Spinal cord (tissue), 10 donors: ENCODE results near the gene MCAM. TPM values are rescaled to one million over a fixed set of nuclear protein-coding genes. Genes with fewer than 3 reads are reported as not detected.

Source experiments
- DNase-seq, 6 donors: peaks; one replicate each; pipeline versions ENCODE4 v3.0.0 to v3.0.0-alpha.2; 2013 to 2015; ENCODE audit warnings: low spot score in 6 of 6, low read depth in 4 of 6
- H3K27ac ChIP-seq: one replicate; pipeline ENCODE4 v1.5.1; 2013; ENCODE audit warnings: low read depth, low read length, control low read depth
- H3K27me3 ChIP-seq: one replicate; pipeline ENCODE4 v1.6.1; 2013; ENCODE audit warnings: low read length; ENCODE audit not compliant: control insufficient read depth, insufficient read depth
- H3K36me3 ChIP-seq: one replicate; pipeline ENCODE4 v1.6.1; 2013; ENCODE audit warnings: low read length; ENCODE audit not compliant: control insufficient read depth, insufficient read depth
- H3K4me1 ChIP-seq: one replicate; pipeline ENCODE4 v1.6.1; 2013; ENCODE audit warnings: low read length; ENCODE audit not compliant: control insufficient read depth, insufficient read depth
- H3K4me3 ChIP-seq: one replicate; pipeline ENCODE4 v1.5.1; 2013; ENCODE audit warnings: low read depth, low read length, control low read depth
- H3K9me3 ChIP-seq: one replicate; pipeline ENCODE4 v1.6.1; 2013; ENCODE audit warnings: low read length; ENCODE audit not compliant: control insufficient read depth, insufficient read depth
- WGBS: methylation state at CpG from one replicate; pipeline ENCODE4 v1.1.5; 2013; ENCODE audit warnings: missing lambda C conversion rate; ENCODE audit not compliant: insufficient coverage; 5-methylcytosine and 5-hydroxymethylcytosine counted together
- polyA plus RNA-seq, 2 donors: library from polyadenylated mRNA; unstranded; fragments of 120-200 nt; gene quantifications; one replicate each; pipeline ENCODE4 v1.2.1, GENCODE V29; 2013; ENCODE audit not compliant: insufficient read length in 2 of 2
- total RNA-seq, 2 donors: library from RNA; depleted of rRNA in 1 of 2; stranded (reverse); fragments of 120-200 nt in 1 of 2; fragments of >200 nt in 1 of 2; gene quantifications; one replicate each; pipeline versions ENCODE4 v1.2.3 to v1.2.4, GENCODE V29; 2013 to 2014
- donor health status: healthy.

Gene MCAM
- total and polyA plus RNA-seq, 4 donors = 79.6 to 108 (median 103) TPM

GRCh38 chr11:119319700-119320239 is 2.8 kb upstream of the MCAM start:
- Histone ChIP-seq H3K9me3 (no peaks in the 10 kb centered on the region), H3K4me3 (no peak overlapping the region), H3K27me3 (peaks cover 20% of the 10 kb centered on the region), H3K27ac (peak overlapping the region; percentile 93), H3K4me1 (peaks cover 75% of the 10 kb centered on the region), H3K36me3 (peaks cover 4% of the 10 kb centered on the region)
- 59% methylated on average over 10 of the region's 11 CpGs for WGBS
- no peak for DNase-seq

GRCh38 chr11:119319136-119319699 is 2.3 kb upstream of the MCAM start:
- Histone ChIP-seq H3K27ac (peak overlapping the region; percentile 93), H3K4me3 (no peak overlapping the region), H3K4me1 (peaks cover 81% of the 10 kb centered on the region), H3K36me3 (peaks cover 9% of the 10 kb centered on the region), H3K27me3 (peaks cover 21% of the 10 kb centered on the region), H3K9me3 (no peaks in the 10 kb centered on the region)
- 81% methylated on average over 8 of the region's 8 CpGs for WGBS
- no peak for DNase-seq

GRCh38 chr11:119318240-119319135 is 1.6 kb upstream of the MCAM start:
- peak in 2 of 6 donors; percentile 64 to 67 for DNase-seq
- peaks cover 9% of the 10 kb centered on the region for H3K36me3 ChIP-seq
- H3K9me3 ChIP-seq = no peaks in the 10 kb centered on the region
- peak overlapping the region; percentile 93 for H3K27ac ChIP-seq
- WGBS = 50% methylated on average over 17 of the region's 22 CpGs
- H3K27me3 ChIP-seq = peaks cover 21% of the 10 kb centered on the region
- H3K4me3 ChIP-seq = no peak overlapping the region
- H3K4me1 ChIP-seq = peaks cover 84% of the 10 kb centered on the region

- Histone ChIP-seq H3K9me3 (no peaks in the 10 kb centered on the region), H3K27me3 (peaks cover 21% of the 10 kb centered on the region), H3K4me3 (peak overlapping the region; percentile 55), H3K36me3 (peaks cover 12% of the 10 kb centered on the region), H3K27ac (peak overlapping the region; percentile 93), H3K4me1 (peaks cover 80% of the 10 kb centered on the region)
- 42% methylated on average over 10 of the region's 14 CpGs for WGBS
- no peak for DNase-seq
Measured at GRCh38 chr11:119317592-119318239, 786 bp upstream of the MCAM start.

DNA sequence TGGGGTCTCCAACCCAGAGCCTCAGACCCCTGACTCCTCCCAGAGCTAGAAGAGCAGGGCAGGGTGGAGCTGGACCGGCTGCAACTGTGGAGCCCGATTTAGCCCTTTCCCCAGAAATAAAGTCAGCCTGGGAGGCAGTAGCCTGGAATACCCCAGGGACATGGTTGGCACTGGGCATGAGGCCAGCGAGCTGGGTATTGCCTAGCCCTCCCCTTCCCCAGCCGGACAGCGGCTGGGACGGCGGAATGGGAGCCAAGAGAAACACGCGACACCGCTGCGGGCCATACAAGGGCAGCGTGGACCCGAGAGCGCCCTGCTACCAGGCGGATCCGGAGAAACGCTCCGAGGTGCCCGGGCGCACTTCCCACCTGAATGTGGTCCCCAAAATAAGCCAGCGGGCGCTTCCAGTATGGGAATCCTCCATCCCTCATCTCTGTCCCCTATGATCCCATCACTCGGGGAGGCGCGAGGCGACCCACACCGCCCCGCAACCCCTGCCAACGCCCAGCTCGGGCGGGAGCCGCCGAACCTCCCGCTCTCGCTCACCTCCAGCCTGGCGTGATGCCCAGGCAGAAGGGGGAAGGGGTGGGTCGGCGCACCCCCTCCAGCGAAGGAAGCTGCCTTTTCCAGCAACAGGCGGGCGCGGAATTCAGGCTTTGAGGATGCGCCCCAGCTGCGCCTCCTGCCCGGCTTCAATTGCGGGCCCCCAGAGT is 758 bp downstream of the MCAM start:
- H3K36me3 ChIP-seq = peaks cover 28% of the 10 kb centered on the region
- peaks cover 71% of the 10 kb centered on the region for H3K4me1 ChIP-seq
- no peaks in the 10 kb centered on the region for H3K9me3 ChIP-seq
- H3K27ac ChIP-seq = peak overlapping the region; percentile 94
- WGBS = 0% methylated on average over 46 of the region's 46 CpGs
- peak overlapping the region; percentile 85 for H3K4me3 ChIP-seq
- DNase-seq = peak in 2 of 6 donors; percentile 82 to 84
- H3K27me3 ChIP-seq = peaks cover 21% of the 10 kb centered on the region

DNA sequence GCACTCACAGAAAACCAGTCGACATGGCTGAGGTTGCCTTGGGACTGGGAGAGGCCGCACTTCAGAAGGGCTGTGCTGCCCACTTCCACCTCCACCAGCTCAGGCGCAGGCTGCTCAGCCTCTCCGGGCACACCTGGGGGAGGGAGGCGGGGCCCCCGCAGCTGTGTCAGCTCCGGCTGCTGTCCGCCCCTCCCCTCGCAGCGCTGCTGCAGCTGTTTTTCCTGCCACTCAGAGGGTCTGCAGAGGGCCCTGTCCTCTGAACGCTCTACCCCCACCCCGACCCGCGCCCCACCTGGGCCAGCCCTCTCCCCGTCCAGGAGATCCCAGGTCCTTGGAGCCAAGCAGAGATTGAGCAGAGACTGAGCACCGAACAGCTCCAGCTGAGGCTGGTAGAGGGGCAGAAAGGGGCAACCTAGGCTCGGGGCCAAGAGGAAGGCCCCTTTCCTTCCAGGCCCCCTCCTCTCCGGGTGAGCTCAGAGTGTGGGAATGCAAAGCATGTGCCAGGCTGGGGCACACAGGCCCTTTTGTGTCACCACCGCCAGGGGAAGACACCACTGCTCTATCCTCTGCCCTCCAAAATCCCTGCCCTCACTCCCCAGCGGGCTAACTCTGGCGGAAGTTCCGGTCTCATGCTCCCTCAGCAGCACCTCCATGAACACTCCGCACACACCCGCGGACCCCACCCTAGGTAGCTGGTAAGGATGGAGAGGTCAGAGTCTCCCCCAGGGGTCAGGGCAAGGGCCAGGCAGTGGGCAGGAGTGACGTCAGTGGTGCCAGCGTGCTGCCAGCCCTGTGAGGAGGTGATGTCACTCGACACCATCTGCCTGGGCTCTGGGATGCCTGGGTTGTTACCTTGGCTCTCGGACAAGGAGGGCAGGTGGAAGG is 1.6 kb downstream of the MCAM start:
- Histone ChIP-seq H3K4me3 (peak overlapping the region; percentile 85), H3K9me3 (no peaks in the 10 kb centered on the region), H3K27me3 (peaks cover 21% of the 10 kb centered on the region), H3K27ac (peak overlapping the region; percentile 94), H3K4me1 (peaks cover 63% of the 10 kb centered on the region), H3K36me3 (peaks cover 35% of the 10 kb centered on the region)
- WGBS = 8% methylated on average over 25 of the region's 29 CpGs
- DNase-seq = peak in 2 of 6 donors; percentile 78 to 79

DNA sequence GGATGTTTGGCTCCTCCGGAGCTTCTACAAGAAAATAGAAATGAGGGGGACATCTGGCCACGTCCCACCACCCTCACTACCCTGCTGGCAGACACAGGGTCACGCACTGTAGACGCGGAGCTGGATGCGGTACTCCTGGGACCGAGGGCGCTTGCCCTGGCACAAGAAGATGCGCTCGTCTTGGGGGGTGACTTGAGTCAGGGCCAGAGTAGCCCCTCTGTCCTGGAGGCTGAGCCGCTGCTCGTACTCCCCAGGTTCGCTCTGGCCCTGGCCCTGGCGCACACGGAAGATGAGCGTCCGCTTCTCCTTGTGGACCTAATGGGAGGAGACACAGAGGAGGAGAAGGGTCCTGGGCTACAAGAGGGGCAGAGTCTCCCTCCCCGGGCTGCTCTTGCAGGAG is 2.2 kb downstream of the MCAM start:
- peaks cover 56% of the 10 kb centered on the region for H3K4me1 ChIP-seq
- WGBS = 50% methylated on average over 16 of the region's 18 CpGs
- DNase-seq = no peak
- peak overlapping the region; percentile 85 for H3K4me3 ChIP-seq
- no peaks in the 10 kb centered on the region for H3K9me3 ChIP-seq
- peaks cover 42% of the 10 kb centered on the region for H3K36me3 ChIP-seq
- peaks cover 21% of the 10 kb centered on the region for H3K27me3 ChIP-seq
- peak overlapping the region; percentile 94 for H3K27ac ChIP-seq

- no peak for DNase-seq
- H3K27ac ChIP-seq = no peak overlapping the region
- WGBS = 87% methylated on average over 20 of the region's 20 CpGs
Measured at GRCh38 chr11:119310682-119311052, 6.3 kb downstream of the MCAM start.

More at GRCh38 chr11:119310682-119311052, 6.3 kb downstream of the MCAM start:
- no peaks in the 10 kb centered on the region for H3K9me3 ChIP-seq
- H3K27me3 ChIP-seq = peaks cover 10% of the 10 kb centered on the region
- H3K36me3 ChIP-seq = peaks cover 65% of the 10 kb centered on the region
- peaks cover 22% of the 10 kb centered on the region for H3K4me1 ChIP-seq
- no peak overlapping the region for H3K4me3 ChIP-seq
